Epithelial cell of esophagus (primary cell): ENCODE measurements around the gene MRPS22.

Source experiments
- DNase-seq: peaks from one replicate; pipeline ENCODE4 v3.0.0; 2010; ENCODE audit warnings: low read depth
- H3K4me3 ChIP-seq: 2 replicates; pipeline ENCODE4 v1.5.1; 2011; ENCODE audit warnings: mild to moderate bottlenecking, low read length, control low read depth
- CTCF ChIP-seq: IDR thresholded peaks from 2 replicates; pipeline ENCODE4 v1.5.1; 2011; ENCODE audit warnings: low read depth, mild to moderate bottlenecking, low read length, control low read depth, inconsistent platforms; ENCODE audit not compliant: insufficient read depth; ENCODE audit errors: missing control alignments

Gene MRPS22

GRCh38 chr3:139301183-139301582 lies 42.6 kb upstream of the MRPS22 start:
- DNase-seq = no peak
- TF ChIP-seq CTCF = no peak
- no peak overlapping the region for H3K4me3 ChIP-seq

- H3K4me3 ChIP-seq = no peak overlapping the region
- no peak for TF ChIP-seq CTCF
- DNase-seq = no peak
Measured at GRCh38 chr3:139301654-139302053, 42.2 kb upstream of the MRPS22 start.

- TF ChIP-seq CTCF = no peak
- H3K4me3 ChIP-seq = no peak overlapping the region
- peak; percentile 87 for DNase-seq
Measured at GRCh38 chr3:139302084-139302800, 41.6 kb upstream of the MRPS22 start.

GRCh38 chr3:139302801-139303113 lies 41.1 kb upstream of the MRPS22 start:
- no peak for DNase-seq
- TF ChIP-seq CTCF = no peak
- H3K4me3 ChIP-seq = no peak overlapping the region

- no peak for DNase-seq
- H3K4me3 ChIP-seq = no peak overlapping the region
- TF ChIP-seq CTCF = no peak
Measured at GRCh38 chr3:139303216-139303615, 40.6 kb upstream of the MRPS22 start.

GRCh38 chr3:139304383-139304782 lies 39.4 kb upstream of the MRPS22 start:
- no peak for DNase-seq
- no peak for TF ChIP-seq CTCF
- no peak overlapping the region for H3K4me3 ChIP-seq

- DNase-seq = no peak
- no peak for TF ChIP-seq CTCF
- no peak overlapping the region for H3K4me3 ChIP-seq
Measured at GRCh38 chr3:139306078-139306477, 37.7 kb upstream of the MRPS22 start.
